Measurements from ENCODE around the gene PPP1R3F.
A peak's percentile ranks its signal among the peaks of the same experiment; 100 is the strongest.

PPP1R3F gene

DNA sequence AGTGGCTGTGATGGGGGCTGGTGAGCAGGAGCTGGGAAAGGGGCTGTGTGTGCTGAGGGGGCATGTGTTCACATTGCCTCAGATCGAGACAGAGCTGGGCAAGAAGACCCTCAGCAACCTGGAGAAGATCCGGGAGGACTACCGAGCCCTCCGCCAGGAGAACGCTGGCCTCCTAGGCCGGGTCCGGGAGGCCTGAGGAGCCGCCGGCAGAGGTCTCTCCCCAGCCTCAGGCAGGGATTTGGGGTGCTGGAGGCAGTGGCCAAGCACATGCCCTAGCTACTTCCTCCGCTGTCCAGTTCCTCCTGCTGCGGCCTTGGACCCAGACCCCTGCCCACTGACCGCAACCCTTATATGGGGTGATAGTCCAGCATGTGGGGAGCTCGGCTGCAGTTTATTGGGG is 19.5 kb upstream of the PPP1R3F start:
- no peak for DNase-seq (ENCODE audit: low spot score)

DNA sequence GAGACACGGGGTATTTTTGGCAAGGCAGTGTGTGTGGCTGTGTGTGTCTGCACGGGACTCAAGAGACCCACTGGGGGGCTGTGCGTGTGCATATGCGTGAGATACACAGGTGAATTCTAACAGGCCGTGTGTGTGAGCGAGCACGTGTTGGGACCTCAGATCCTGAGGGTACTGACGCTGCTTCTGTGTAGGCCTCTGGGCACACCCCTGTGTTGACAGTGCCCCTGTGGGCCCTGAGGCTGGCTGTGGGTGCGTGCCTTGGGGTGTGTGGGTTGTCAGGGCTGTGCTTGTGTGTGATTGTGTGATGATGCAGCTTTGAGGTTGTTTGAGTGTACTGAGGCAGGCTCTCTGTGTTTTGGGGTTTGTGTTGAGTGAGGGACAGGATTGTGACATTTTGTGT is 19.0 kb upstream of the PPP1R3F start:
- DNase-seq (ENCODE audit: low spot score) = no peak

- no peak for DNase-seq (ENCODE audit: low spot score)
Measured at GRCh38 chrX:49251325-49251724, 18.3 kb upstream of the PPP1R3F start.

- no peak for DNase-seq (ENCODE audit: low spot score)
Measured at GRCh38 chrX:49254639-49255038, 15.0 kb upstream of the PPP1R3F start.

GRCh38 chrX:49256268-49256995 is 13.2 kb upstream of the PPP1R3F start:
- DNase-seq (ENCODE audit: low spot score) = no peak

DNA sequence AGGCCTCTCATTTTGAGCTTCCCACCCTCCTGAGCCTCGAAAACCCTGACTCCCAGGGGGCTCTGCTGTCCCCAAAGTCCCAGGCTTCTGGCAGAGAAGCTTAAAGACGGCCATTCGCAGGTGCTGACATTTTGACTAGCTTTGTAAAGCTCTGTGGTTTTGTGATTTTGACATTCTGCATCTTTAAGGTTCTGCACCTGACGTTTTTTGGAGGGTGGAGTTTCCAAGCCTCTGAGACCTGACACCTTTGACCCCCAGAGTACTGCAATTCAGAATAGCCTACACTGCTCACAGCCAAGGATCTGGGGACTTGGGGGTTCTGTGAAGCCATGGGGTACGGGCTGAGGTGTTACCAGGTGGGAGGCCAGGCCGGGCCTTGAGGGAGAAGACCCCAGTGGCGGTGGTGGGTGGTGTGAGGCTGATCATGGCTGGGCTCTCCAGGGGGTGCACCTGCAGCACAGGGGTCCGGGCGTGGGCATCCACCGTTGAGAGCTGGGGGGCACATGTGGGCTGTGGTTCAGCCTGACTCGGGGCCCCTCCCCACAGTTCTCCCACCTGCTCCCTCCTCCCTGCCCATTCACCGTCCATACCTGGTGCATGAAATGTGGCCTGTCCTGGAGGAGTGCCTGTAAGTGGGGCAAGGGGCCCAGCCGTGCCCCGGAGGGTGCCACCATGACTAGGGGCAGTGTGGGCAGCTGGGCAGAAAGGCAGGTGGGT is 12.4 kb upstream of the PPP1R3F start:
- no peak for DNase-seq (ENCODE audit: low spot score)

GRCh38 chrX:49257846-49258748 is 11.5 kb upstream of the PPP1R3F start:
- DNase-seq (ENCODE audit: low spot score) = no peak

- no peak for DNase-seq (ENCODE audit: low spot score)
Measured at GRCh38 chrX:49258749-49259124, 10.9 kb upstream of the PPP1R3F start.

- no peak for DNase-seq (ENCODE audit: low spot score)
Measured at GRCh38 chrX:49260221-49260985, 9.2 kb upstream of the PPP1R3F start.

DNA sequence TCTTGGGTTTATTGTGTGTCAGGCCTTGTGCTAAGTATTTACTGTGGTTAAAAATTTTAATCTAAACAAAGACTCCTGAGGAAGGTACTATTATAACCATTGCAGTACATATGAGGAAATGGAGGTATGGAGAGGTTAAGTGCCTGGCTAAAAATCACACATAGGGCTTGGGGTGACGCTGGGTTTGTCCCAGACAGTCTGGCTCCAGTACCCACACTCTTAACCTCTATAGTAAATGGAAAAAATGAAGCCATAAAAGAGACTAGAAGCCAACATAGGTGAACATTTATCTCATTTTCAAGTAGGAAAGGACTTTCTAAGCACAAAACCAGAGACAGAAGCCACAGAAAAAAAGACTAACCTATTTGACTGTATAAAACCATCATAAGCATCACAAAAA is 7.0 kb upstream of the PPP1R3F start:
- no peak for DNase-seq (ENCODE audit: low spot score)

- DNase-seq (ENCODE audit: low spot score) = no peak
Measured at GRCh38 chrX:49263631-49264030, 6.0 kb upstream of the PPP1R3F start.

DNA sequence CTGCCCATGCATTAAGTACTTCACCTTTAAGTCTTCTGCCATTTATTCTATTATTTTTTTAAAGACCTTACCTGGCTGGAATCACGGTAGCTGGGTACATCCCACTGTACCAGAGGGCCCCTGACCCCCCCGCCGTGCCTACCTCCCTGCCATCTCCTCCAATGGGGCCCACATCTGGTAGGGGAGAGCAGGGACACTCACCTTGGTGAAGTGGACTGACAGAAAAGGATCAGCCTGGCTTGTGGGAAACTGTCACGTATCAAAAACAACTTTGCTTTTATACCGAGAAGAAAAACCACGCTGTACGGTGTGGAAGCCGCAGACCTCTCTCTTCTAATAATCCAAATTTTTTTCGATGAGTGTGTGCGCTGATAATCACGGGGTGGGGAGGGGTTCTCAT is 5.1 kb upstream of the PPP1R3F start, which contains the start of gene FOXP3:
FOXP3 (minus strand) TSS at position 251 of the 400 bp plus-strand sequence. CDS start 6,205 bp downstream, outside the sequence.
- no peak for DNase-seq (ENCODE audit: low spot score)

DNA sequence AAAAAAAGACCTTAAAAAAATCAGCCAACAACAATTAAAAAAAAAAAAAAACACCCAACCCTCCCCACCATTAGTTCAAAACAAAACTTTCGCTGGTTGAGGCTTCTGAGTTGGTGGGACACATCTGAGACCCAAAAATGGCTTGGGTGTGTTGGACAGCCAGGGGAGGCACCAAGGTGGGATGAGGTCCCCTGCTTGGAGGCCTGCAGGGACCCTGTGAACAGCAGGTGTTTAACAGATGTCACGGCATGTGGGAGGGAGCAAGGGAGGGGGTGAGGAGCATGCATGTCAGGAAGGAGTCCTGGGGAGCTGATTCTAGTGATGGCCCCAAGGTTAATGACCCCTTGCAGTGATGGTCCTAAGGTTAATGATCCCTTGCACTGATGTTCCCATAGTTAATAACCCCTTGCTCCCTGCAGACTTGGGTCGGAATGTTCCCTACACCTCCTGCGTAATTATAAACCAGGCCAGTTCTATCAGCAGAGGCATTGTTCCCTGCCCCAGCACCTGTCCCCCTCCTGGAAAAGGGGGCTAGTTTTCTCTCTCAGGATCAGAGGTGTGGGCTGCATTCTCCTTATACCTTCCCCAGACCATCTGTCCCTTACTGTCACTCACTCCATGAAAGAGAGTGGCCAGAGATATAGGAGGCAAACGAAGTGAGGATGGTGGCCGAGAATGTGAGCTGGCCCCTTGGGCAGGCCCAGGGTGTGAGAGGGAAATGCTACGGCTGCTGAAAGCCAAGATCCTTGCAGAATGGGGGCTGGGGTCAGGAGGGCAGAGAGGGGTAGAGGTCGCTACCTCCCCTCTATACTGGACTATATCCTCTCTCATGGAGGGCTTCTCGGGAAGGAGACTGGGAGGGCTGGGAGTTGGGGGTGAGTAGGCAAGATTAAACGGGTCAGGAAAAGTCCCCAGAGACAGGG is 2.8 kb upstream of the PPP1R3F start:
- DNase-seq (ENCODE audit: low spot score) = no peak

GRCh38 chrX:49268702-49269009 is 937 bp upstream of the PPP1R3F start:
- no peak for DNase-seq (ENCODE audit: low spot score)

GRCh38 chrX:49269010-49269766 is 405 bp upstream of the PPP1R3F start:
- DNase-seq (ENCODE audit: low spot score) = peak; percentile 96

- no peak for DNase-seq (ENCODE audit: low spot score)
Measured at GRCh38 chrX:49270249-49270921, 792 bp downstream of the PPP1R3F start.

DNA sequence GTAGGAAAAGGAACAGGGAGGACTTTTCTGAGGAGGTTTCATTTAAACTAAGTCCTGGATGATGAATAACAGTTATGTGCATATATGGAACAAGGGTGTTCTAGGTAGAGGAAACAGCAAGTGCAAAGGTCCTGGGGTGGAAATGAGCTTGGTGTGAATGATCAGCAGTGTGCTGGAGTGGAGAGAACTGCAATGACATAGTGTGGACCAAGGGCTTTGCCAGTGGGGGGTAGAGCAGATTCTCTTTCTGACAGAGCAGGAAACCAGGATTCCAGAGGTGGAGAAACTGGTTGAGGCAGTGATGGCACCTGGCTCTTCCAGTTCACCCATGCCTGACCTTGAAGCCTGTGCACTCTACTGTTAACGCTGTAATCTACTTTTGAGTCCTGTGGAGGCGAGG is 1.7 kb downstream of the PPP1R3F start:
- no peak for DNase-seq (ENCODE audit: low spot score)

- no peak for DNase-seq (ENCODE audit: low spot score)
Measured at GRCh38 chrX:49272421-49272820, 2.8 kb downstream of the PPP1R3F start.

DNA sequence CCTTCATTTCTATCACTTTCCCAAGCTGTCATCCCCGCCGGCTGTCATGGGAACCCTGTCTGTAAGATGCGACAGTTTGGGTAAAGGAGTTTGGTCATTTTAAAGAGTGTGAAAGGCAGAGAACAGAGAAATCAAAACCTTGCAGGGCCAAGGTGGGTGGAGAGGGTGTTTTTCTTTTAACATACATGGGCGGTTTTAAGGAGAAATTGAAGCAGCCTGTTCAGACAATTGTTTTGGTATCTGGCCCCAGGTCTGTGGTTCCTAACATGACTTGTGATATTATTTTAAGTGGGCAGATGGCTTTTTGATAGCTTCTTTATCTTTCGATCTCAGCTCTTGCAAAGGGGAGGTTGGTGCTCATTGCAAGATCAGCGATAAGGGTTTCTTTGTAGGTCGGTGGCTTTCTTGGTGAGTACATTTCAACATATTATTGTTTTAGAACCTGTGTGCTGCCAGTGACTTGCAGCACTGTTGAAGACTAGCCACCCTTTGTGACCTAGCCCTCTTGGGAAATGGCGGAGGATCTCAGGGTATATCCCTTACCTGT is 3.7 kb downstream of the PPP1R3F start:
- DNase-seq (ENCODE audit: low spot score) = no peak

Data from hematopoietic multipotent progenitor cell treated with erythropoietin and hydrocortisone succinate and interleukin-3 and kit ligand, for 15 days (in vitro differentiated cells).